Embryonic facial prominence (tissue), 1 donor: ENCODE data around the gene OPRM1.
A peak's percentile ranks its signal among the peaks of the same experiment; 100 is the strongest.
"Not testable (repeated sequence)": the region's sequence is repeated elsewhere in the genome, so short reads cannot be mapped to it uniquely, and the experiment has no call there.

Experiments used
- DNase-seq: peaks from one replicate; pipeline ENCODE4 v3.0.0-alpha.2; 2016; ENCODE audit errors: extremely low spot score

OPRM1 gene

GRCh38 chr6:154039231-154039842, at the start of gene OPRM1:
TSS of gene OPRM1 (plus strand) at chr6:154039240. CDS start at chr6:154039545, 305 bp downstream.
- peak; percentile 35 for DNase-seq

GRCh38 chr6:153989989-153990388, 49.1 kb upstream of the OPRM1 start:
- no peak for DNase-seq

- no peak for DNase-seq
Measured at GRCh38 chr6:153994004-153994403, 45.0 kb upstream of the OPRM1 start.

- no peak for DNase-seq
Measured at GRCh38 chr6:153994811-153995210, 44.2 kb upstream of the OPRM1 start.

GRCh38 chr6:153997221-153997620, 41.8 kb upstream of the OPRM1 start:
- no peak for DNase-seq

- no peak for DNase-seq
Measured at GRCh38 chr6:154001494-154002285, 37.4 kb upstream of the OPRM1 start.

GRCh38 chr6:154002894-154003293, 36.1 kb upstream of the OPRM1 start:
- DNase-seq = no peak

- DNase-seq = no peak
Measured at GRCh38 chr6:154010371-154010770, 28.7 kb upstream of the OPRM1 start.

- no peak for DNase-seq
Measured at GRCh38 chr6:154012852-154013251, 26.2 kb upstream of the OPRM1 start.

- no peak for DNase-seq
Measured at GRCh38 chr6:154017786-154018185, 21.3 kb upstream of the OPRM1 start.

GRCh38 chr6:154030646-154031045, 8.4 kb upstream of the OPRM1 start:
- no peak for DNase-seq

GRCh38 chr6:154041001-154041400, 2.0 kb downstream of the OPRM1 start:
- DNase-seq = no peak

- DNase-seq = no peak
Measured at GRCh38 chr6:154053141-154053540, 14.1 kb downstream of the OPRM1 start.

- DNase-seq = no peak
Measured at GRCh38 chr6:154056536-154056935, 17.5 kb downstream of the OPRM1 start.

GRCh38 chr6:154057098-154057497, 18.1 kb downstream of the OPRM1 start:
- no peak for DNase-seq

GRCh38 chr6:154058963-154059680, 20.1 kb downstream of the OPRM1 start:
- no peak for DNase-seq

- no peak for DNase-seq
Measured at GRCh38 chr6:154060076-154060475, 21.0 kb downstream of the OPRM1 start.

GRCh38 chr6:154070041-154070440, 31.0 kb downstream of the OPRM1 start:
- DNase-seq = no peak

- no peak for DNase-seq
Measured at GRCh38 chr6:154070657-154071056, 31.6 kb downstream of the OPRM1 start.

- no peak for DNase-seq
Measured at GRCh38 chr6:154071236-154071635, 32.2 kb downstream of the OPRM1 start.

- no peak for DNase-seq
Measured at GRCh38 chr6:154071711-154072110, 32.7 kb downstream of the OPRM1 start.

- DNase-seq = not testable (repeated sequence)
Measured at GRCh38 chr6:154078596-154078995, 39.6 kb downstream of the OPRM1 start.
